HG03558 (cell line): ENCODE data around the gene RCBTB1.
"Not testable (repeated sequence)": the region's sequence is repeated elsewhere in the genome, so short reads cannot be mapped to it uniquely, and the experiment has no call there.

ENCODE experiments used
- ATAC-seq: cut with Tn5 transposase; IDR thresholded peaks from one replicate; pipeline ENCODE4 v1.9.1; 2021; ENCODE audit warnings: moderate number of reproducible peaks; ENCODE audit not compliant: unreplicated experiment; ENCODE audit errors: extremely low read depth

Gene RCBTB1

GRCh38 chr13:49585220-49586157 lies at the start of gene RCBTB1:
RCBTB1 (minus strand) TSS chr13:49585558; CDS start chr13:49567279, 18,279 bp downstream.
- peak; percentile 51 for ATAC-seq

- no peak for ATAC-seq
Observed at GRCh38 chr13:49633710-49634109, 48.4 kb upstream of the RCBTB1 start.

- no peak for ATAC-seq
Observed at GRCh38 chr13:49632156-49632555, 46.8 kb upstream of the RCBTB1 start.

GRCh38 chr13:49630580-49630979 lies 45.2 kb upstream of the RCBTB1 start:
- ATAC-seq, result no peak

GRCh38 chr13:49629947-49630346 lies 44.6 kb upstream of the RCBTB1 start:
- ATAC-seq, result no peak

- no peak for ATAC-seq
Observed at GRCh38 chr13:49629196-49629938, 44.0 kb upstream of the RCBTB1 start.

GRCh38 chr13:49627831-49628652 lies 42.7 kb upstream of the RCBTB1 start, which contains the start of gene ARL11:
ARL11 (plus strand) TSS chr13:49628507; CDS start chr13:49630448, 1,941 bp downstream.
- peak; percentile 91 for ATAC-seq

- no peak for ATAC-seq
Observed at GRCh38 chr13:49625392-49626079, 40.2 kb upstream of the RCBTB1 start.

GRCh38 chr13:49624229-49624628 lies 38.9 kb upstream of the RCBTB1 start:
- no peak for ATAC-seq

GRCh38 chr13:49622174-49622946 lies 37.0 kb upstream of the RCBTB1 start:
- no peak for ATAC-seq

- no peak for ATAC-seq
Observed at GRCh38 chr13:49620170-49620621, 34.8 kb upstream of the RCBTB1 start.

GRCh38 chr13:49616676-49617065 lies 31.3 kb upstream of the RCBTB1 start:
- ATAC-seq, result no peak

GRCh38 chr13:49615836-49616675 lies 30.7 kb upstream of the RCBTB1 start:
- ATAC-seq, result no peak

- not testable (repeated sequence) for ATAC-seq
Observed at GRCh38 chr13:49612042-49612441, 26.7 kb upstream of the RCBTB1 start.

GRCh38 chr13:49610176-49610575 lies 24.8 kb upstream of the RCBTB1 start:
- no peak for ATAC-seq

GRCh38 chr13:49608651-49609331 lies 23.4 kb upstream of the RCBTB1 start:
- no peak for ATAC-seq

GRCh38 chr13:49607761-49608160 lies 22.4 kb upstream of the RCBTB1 start:
- ATAC-seq, result no peak
